GM12878 (cell line): ENCODE results near the gene MAD2L2. TPM values are rescaled to one million over a fixed set of nuclear protein-coding genes. Genes with fewer than 3 reads are reported as not detected.

Experiments
- ATAC-seq: fragments of 200-7000 bp; cut with Tn5 transposase; 3 replicates; pipeline ENCODE4 v1.9.1; 2020; ENCODE audit warnings: mild to moderate bottlenecking, moderate library complexity
- BruUV-seq: library from RNA; stranded (reverse); fragments of 400-500 nt; replicated peaks from 2 replicates; lab custom pipeline; 2021; lab: Mats Ljungman, UMichigan
- CTCF ChIA-PET: fragments of 300-600 bp; sonication (Branson Sonifier 250); formaldehyde crosslinking; extraction: SDS; loops from one replicate; lab custom pipeline; 2021; ENCODE audit warnings: inconsistent platforms; lab: Yijun Ruan, JAX
- POLR2A ChIA-PET: fragments of 350-600 bp; formaldehyde crosslinking; extraction: SDS; loops from one replicate; lab custom pipeline; 2021; ENCODE audit warnings: inconsistent platforms; lab: Charles Lee
- RAD21 ChIA-PET: fragments of 300-600 bp; sonication (Branson Sonifier 250); formaldehyde crosslinking; loops from one replicate; lab custom pipeline; 2023; ENCODE audit warnings: antibody characterized with exemption; ENCODE audit not compliant: unreplicated experiment; lab: Charles Lee
- SMC1A ChIA-PET: fragments of 300-600 bp; sonication (Branson Sonifier 250); formaldehyde crosslinking; loops from one replicate; lab custom pipeline; 2023; ENCODE audit not compliant: unreplicated experiment, uncharacterized antibody; lab: Charles Lee
- DNase-seq: peaks from one replicate; pipeline ENCODE4 v3.0.0-alpha.2; 2011; ENCODE audit warnings: low read depth, low spot score
- FAIRE-seq: peaks from 3 replicates; lab custom pipeline; 2011; peaks lifted over from hg19 to GRCh38; lab: Jason Lieb, UNC
- H2AFZ ChIP-seq: 2 replicates; pipeline ENCODE4 v1.6.0; 2011; ENCODE audit warnings: low read depth, low read length, control low read depth; ENCODE audit not compliant: control insufficient read depth
- H3K27ac ChIP-seq: 2 replicates; pipeline ENCODE4 v1.5.1; 2011; ENCODE audit warnings: control low read depth; ENCODE audit not compliant: control insufficient read depth, insufficient read depth
- H3K27me3 ChIP-seq, 2 experiments: replicated peaks in 1 of 2; 2 replicates each; pipeline versions ENCODE4 v1.6.0 to v1.6.1; 2011; ENCODE audit warnings: low read length in 1 of 2; ENCODE audit not compliant: control insufficient read depth in 2 of 2, insufficient read depth in 2 of 2
- H3K36me3 ChIP-seq, 2 experiments: 2 replicates each; pipeline ENCODE4 v1.5.1; 2011; ENCODE audit warnings: low read length in 1 of 2; ENCODE audit not compliant: control insufficient read depth in 2 of 2, insufficient read depth in 2 of 2
- H3K4me1 ChIP-seq: 2 replicates; pipeline ENCODE4 v1.6.1; 2011; ENCODE audit warnings: mild to moderate bottlenecking, low read length, moderate library complexity, mixed read lengths; ENCODE audit not compliant: control insufficient read depth, insufficient read depth
- H3K4me2 ChIP-seq: 2 replicates; pipeline ENCODE4 v1.6.0; 2011; ENCODE audit warnings: control low read depth; ENCODE audit not compliant: control insufficient read depth, insufficient read depth
- H3K4me3 ChIP-seq: fragments of 200-600 bp; sonication (generic); 2 replicates; pipeline ENCODE4 v1.5.1; 2016
- H3K79me2 ChIP-seq: 2 replicates; pipeline ENCODE4 v1.6.0; 2011; ENCODE audit warnings: low read length; ENCODE audit not compliant: control insufficient read depth, insufficient read depth
- H3K9ac ChIP-seq: 2 replicates; pipeline ENCODE4 v1.8.0; 2011; ENCODE audit warnings: low read length, control low read depth, mixed read lengths; ENCODE audit not compliant: control insufficient read depth, insufficient read depth
- H3K9me3 ChIP-seq: replicated peaks from 3 replicates; pipeline ENCODE4 v1.5.1; 2011; ENCODE audit warnings: mild to moderate bottlenecking, low read length; ENCODE audit not compliant: control insufficient read depth, insufficient read depth
- H4K20me1 ChIP-seq: 2 replicates; pipeline ENCODE4 v1.6.0; 2011; ENCODE audit not compliant: control insufficient read depth, insufficient read depth
- EGR1 ChIP-seq, 2 experiments: IDR thresholded peaks; 1 replicate in 1 of 2; 2 replicates in 1 of 2; pipeline ENCODE4 v1.6.1; 2011 to 2012; ENCODE audit warnings: low read depth in 2 of 2, low read length in 2 of 2, borderline replicate concordance in 1 of 2, mild to moderate bottlenecking in 1 of 2, moderate library complexity in 1 of 2
- FOXM1 ChIP-seq: IDR thresholded peaks from 2 replicates; pipeline ENCODE4 v1.6.1; 2012; ENCODE audit warnings: low read depth, mild to moderate bottlenecking, inconsistent platforms, low read length, moderate library complexity
- HDAC2 ChIP-seq: fragments of 200-600 bp; sonication (generic); IDR thresholded peaks from 2 replicates; pipeline ENCODE4 v1.6.1; 2017
- JUND ChIP-seq: IDR thresholded peaks from 2 replicates; pipeline ENCODE4 v1.6.1; 2012; ENCODE audit warnings: low read depth, mild to moderate bottlenecking, low read length, improper control_type of control experiment, moderate library complexity
- NR2F1 ChIP-seq: fragments of 450-650 bp; conservative IDR thresholded peaks from 2 replicates; pipeline ENCODE4 v1.6.1; 2017; ENCODE audit warnings: mild to moderate bottlenecking
- POLR2A ChIP-seq: IDR thresholded peaks from 2 replicates; pipeline ENCODE4 v1.6.1; 2011; ENCODE audit warnings: low read depth, mild to moderate bottlenecking, low read length
- RAD51 ChIP-seq: fragments of 450-650 bp; IDR thresholded peaks from 2 replicates; pipeline ENCODE4 v1.6.1; 2016; ENCODE audit warnings: moderate library complexity, mild to moderate bottlenecking, inconsistent platforms
- RFX5 ChIP-seq: IDR thresholded peaks from 2 replicates; pipeline ENCODE4 v1.6.1; 2011; ENCODE audit warnings: low read depth, low read length, improper control_type of control experiment
- SMAD1 ChIP-seq: fragments of 450-650 bp; IDR thresholded peaks from 2 replicates; pipeline ENCODE4 v1.6.1; 2018; ENCODE audit warnings: mild to moderate bottlenecking, low read depth; ENCODE audit not compliant: partially characterized antibody
- SREBF2 ChIP-seq: IDR thresholded peaks from 2 replicates; pipeline ENCODE4 v1.6.1; 2012; ENCODE audit warnings: mild to moderate bottlenecking, low read length
- ZNF24 ChIP-seq: fragments of 450-650 bp; IDR thresholded peaks from 2 replicates; pipeline ENCODE4 v1.6.1; 2017; ENCODE audit warnings: antibody characterized with exemption, mild to moderate bottlenecking
- ZNF622 ChIP-seq: fragments of 450-650 bp; IDR thresholded peaks from 2 replicates; pipeline ENCODE4 v1.6.1; 2017; ENCODE audit warnings: mild to moderate bottlenecking, inconsistent platforms
- WGBS: methylation state at CpG from one replicate; pipeline ENCODE4 v1.1.6; 2016; ENCODE audit warnings: low lambda C conversion rate; ENCODE audit not compliant: insufficient replicate concordance, insufficient coverage; ENCODE audit errors: missing lambda C conversion rate; 5-methylcytosine and 5-hydroxymethylcytosine counted together
- in situ Hi-C: fragments of 300-500 bp; cut with MboI; formaldehyde crosslinking; loops from 9 replicates; pipeline ENCODE4 v1.14.3; 2018; ENCODE audit warnings: mixed read lengths
- intact Hi-C: fragments of 100-400 bp; cut with micrococcal nuclease; formaldehyde crosslinking; loops from one replicate; pipeline ENCODE4 v1.14.2; 2022; ENCODE audit not compliant: unreplicated experiment
- polyA plus RNA-seq, 11 experiments: library from polyadenylated mRNA; depleted of rRNA in 4 of 11; unstranded in 6 of 11; stranded (reverse) in 5 of 11; fragments of >200 nt; fragmentation: Nextera tagmentation in 4 of 11; fragmentation: Illumina TruSeq in 1 of 11; extraction: Ambion mirVana in 4 of 11; extraction: Trizol in 1 of 11; gene quantifications; 1 replicate in 1 of 11; 2 replicates in 10 of 11; pipeline versions ENCODE4 v1.2.1 to v1.2.3, GENCODE V29; 2011 to 2016; ENCODE audit warnings: inconsistent platforms in 2 of 11, missing spikeins in 2 of 11, low read depth in 1 of 11
- total RNA-seq, 4 experiments: library from RNA; depleted of rRNA in 3 of 4; stranded (reverse); fragments of >200 nt in 3 of 4; fragmentation: Illumina TruSeq in 1 of 4; extraction: Trizol in 1 of 4; gene quantifications; 2 replicates each; pipeline versions ENCODE4 v1.2.1 to v1.2.3, GENCODE V29; 2013 to 2021
- TF ChIP-seq, protein P1 (sequence below): IDR thresholded peaks from 2 replicates; pipeline ENCODE4 v1.6.1; 2011; ENCODE audit warnings: low read depth, mild to moderate bottlenecking, low read length, moderate library complexity, borderline replicate concordance; ENCODE audit errors: extremely low read depth
- TF ChIP-seq, protein P2 (sequence below): fragments of 450-650 bp; IDR thresholded peaks from 2 replicates; pipeline ENCODE4 v1.6.1; 2016; ENCODE audit warnings: mild to moderate bottlenecking
- TF ChIP-seq, protein P3 (sequence below): fragments of 450-650 bp; formaldehyde crosslinking; IDR thresholded peaks from 2 replicates; pipeline ENCODE4 v1.5.0; 2022; ENCODE audit warnings: mild to moderate bottlenecking, missing genetic modification characterization
- TF ChIP-seq, protein P4 (sequence below): IDR thresholded peaks from 2 replicates; pipeline ENCODE4 v1.6.1; 2011; ENCODE audit warnings: borderline replicate concordance, low read depth, mild to moderate bottlenecking, moderate library complexity, mixed read lengths, low read length; ENCODE audit not compliant: insufficient read depth; ENCODE audit errors: extremely low read length
- TF ChIP-seq, protein P5 (sequence below): fragments of 450-650 bp; conservative IDR thresholded peaks from 2 replicates; pipeline ENCODE4 v1.6.1; 2017; ENCODE audit warnings: mild to moderate bottlenecking, moderate library complexity

Gene MAD2L2
- total and polyA plus RNA-seq, 10 of the 15 experiments (the other 5 are each of a cell fraction or from before 2014, with no cell fraction given): 3.5 to 95.0 (median 53.2) TPM

DNA sequence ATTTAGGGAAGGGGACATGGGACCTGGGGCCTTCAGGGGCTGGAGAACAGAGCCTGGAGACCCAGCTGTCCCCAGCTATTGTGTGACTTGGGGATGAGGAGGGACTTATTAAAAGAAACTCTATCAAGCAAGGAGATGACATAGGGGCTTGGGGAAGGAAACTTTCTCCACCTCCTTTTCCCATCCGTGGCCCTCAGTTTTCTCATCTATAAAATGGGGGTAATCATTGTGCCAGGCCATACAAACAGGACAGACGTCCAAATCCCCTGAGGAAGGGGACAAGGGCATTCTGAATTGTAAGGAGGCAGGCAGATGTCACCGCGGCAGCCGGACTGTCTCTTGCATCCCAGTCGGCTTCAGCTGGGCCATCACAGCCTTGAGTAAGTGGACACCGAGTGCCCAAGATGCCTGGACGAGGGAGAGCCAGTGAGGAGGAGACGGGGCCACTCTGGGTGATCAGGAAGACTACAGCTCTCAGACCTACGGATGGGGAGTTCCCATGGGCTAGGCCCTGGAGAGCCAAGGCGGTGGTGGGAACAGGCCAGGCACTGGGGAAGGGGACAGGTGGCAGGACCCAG, 28.7 kb downstream of the MAD2L2 start:
- DNase-seq (no peak), ATAC-seq (no peak), FAIRE-seq (no peak)
- Histone ChIP-seq H3K4me1 (peaks cover 5% of the 10 kb centered on the region), H3K4me2 (no peak overlapping the region), H3K27me3 (no peaks in the 10 kb centered on the region; a peak in 2 of 4 replicates), H2AFZ (no peak overlapping the region), H3K9ac (no peak overlapping the region), H3K27ac (no peak overlapping the region), H3K79me2 (no peaks in the 10 kb centered on the region), H4K20me1 (no peaks in the 10 kb centered on the region), H3K4me3 (no peak overlapping the region), H3K9me3 (no peaks in the 10 kb centered on the region), H3K36me3 (no peaks in the 10 kb centered on the region)
- intact Hi-C loops: no loop called here
- ChIA-PET RAD21 (interaction anchor here (1.0 to 3.3 kb wide), 2 partner anchors 56 to 67 kb away, joined by 5 to 17 read pairs; no protein-coding TSS in a partner anchor), CTCF (interaction anchor here (1.0 to 2.2 kb wide), 5 partner anchors 8 to 67 kb away, joined by 3 to 10 read pairs (median 3); no protein-coding TSS in a partner anchor), SMC1A (interaction anchor here (1.2 kb wide), 1 partner anchor 11 kb away, joined by 3 read pairs; the partner anchor contains the start of gene FBXO6), POLR2A (no interaction called here)
- in situ Hi-C loops: no loop called here
- no TSS peak for BruUV-seq
- WGBS: 44% methylated on average over 11 of the region's 11 CpGs
- no peak for TF ChIP-seq POLR2A
- no peak for TF ChIP-seq FOXM1
- TF ChIP-seq, protein P1, sequence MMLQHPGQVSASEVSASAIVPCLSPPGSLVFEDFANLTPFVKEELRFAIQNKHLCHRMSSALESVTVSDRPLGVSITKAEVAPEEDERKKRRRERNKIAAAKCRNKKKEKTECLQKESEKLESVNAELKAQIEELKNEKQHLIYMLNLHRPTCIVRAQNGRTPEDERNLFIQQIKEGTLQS: no peak
- TF ChIP-seq, protein P2, sequence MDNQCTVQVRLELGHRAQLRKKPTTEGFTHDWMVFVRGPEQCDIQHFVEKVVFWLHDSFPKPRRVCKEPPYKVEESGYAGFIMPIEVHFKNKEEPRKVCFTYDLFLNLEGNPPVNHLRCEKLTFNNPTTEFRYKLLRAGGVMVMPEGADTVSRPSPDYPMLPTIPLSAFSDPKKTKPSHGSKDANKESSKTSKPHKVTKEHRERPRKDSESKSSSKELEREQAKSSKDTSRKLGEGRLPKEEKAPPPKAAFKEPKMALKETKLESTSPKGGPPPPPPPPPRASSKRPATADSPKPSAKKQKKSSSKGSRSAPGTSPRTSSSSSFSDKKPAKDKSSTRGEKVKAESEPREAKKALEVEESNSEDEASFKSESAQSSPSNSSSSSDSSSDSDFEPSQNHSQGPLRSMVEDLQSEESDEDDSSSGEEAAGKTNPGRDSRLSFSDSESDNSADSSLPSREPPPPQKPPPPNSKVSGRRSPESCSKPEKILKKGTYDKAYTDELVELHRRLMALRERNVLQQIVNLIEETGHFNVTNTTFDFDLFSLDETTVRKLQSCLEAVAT: no peak
- no peak for TF ChIP-seq NR2F1
- TF ChIP-seq JUND: no peak
- no peak for TF ChIP-seq SREBF2
- TF ChIP-seq, protein P3, sequence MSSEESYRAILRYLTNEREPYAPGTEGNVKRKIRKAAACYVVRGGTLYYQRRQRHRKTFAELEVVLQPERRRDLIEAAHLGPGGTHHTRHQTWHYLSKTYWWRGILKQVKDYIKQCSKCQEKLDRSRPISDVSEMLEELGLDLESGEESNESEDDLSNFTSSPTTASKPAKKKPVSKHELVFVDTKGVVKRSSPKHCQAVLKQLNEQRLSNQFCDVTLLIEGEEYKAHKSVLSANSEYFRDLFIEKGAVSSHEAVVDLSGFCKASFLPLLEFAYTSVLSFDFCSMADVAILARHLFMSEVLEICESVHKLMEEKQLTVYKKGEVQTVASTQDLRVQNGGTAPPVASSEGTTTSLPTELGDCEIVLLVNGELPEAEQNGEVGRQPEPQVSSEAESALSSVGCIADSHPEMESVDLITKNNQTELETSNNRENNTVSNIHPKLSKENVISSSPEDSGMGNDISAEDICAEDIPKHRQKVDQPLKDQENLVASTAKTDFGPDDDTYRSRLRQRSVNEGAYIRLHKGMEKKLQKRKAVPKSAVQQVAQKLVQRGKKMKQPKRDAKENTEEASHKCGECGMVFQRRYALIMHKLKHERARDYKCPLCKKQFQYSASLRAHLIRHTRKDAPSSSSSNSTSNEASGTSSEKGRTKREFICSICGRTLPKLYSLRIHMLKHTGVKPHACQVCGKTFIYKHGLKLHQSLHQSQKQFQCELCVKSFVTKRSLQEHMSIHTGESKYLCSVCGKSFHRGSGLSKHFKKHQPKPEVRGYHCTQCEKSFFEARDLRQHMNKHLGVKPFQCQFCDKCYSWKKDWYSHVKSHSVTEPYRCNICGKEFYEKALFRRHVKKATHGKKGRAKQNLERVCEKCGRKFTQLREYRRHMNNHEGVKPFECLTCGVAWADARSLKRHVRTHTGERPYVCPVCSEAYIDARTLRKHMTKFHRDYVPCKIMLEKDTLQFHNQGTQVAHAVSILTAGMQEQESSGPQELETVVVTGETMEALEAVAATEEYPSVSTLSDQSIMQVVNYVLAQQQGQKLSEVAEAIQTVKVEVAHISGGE (CRISPR knock-in tag): no peak
- TF ChIP-seq, protein P4, sequence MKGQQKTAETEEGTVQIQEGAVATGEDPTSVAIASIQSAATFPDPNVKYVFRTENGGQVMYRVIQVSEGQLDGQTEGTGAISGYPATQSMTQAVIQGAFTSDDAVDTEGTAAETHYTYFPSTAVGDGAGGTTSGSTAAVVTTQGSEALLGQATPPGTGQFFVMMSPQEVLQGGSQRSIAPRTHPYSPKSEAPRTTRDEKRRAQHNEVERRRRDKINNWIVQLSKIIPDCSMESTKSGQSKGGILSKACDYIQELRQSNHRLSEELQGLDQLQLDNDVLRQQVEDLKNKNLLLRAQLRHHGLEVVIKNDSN: no peak
- TF ChIP-seq, protein P5, sequence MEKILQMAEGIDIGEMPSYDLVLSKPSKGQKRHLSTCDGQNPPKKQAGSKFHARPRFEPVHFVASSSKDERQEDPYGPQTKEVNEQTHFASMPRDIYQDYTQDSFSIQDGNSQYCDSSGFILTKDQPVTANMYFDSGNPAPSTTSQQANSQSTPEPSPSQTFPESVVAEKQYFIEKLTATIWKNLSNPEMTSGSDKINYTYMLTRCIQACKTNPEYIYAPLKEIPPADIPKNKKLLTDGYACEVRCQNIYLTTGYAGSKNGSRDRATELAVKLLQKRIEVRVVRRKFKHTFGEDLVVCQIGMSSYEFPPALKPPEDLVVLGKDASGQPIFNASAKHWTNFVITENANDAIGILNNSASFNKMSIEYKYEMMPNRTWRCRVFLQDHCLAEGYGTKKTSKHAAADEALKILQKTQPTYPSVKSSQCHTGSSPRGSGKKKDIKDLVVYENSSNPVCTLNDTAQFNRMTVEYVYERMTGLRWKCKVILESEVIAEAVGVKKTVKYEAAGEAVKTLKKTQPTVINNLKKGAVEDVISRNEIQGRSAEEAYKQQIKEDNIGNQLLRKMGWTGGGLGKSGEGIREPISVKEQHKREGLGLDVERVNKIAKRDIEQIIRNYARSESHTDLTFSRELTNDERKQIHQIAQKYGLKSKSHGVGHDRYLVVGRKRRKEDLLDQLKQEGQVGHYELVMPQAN: no peak
- TF ChIP-seq SMAD1: no peak
- TF ChIP-seq HDAC2: no peak
- TF ChIP-seq ZNF24: no peak
- TF ChIP-seq ZNF622: no peak
- TF ChIP-seq RFX5: no peak
- TF ChIP-seq RAD51: no peak
- TF ChIP-seq EGR1 (IDR thresholded peaks at IDR 0.05; ENCODE audit: borderline replicate concordance in 1 of 2, low read depth in 2 of 2, low read length in 2 of 2): no peak
